Uterus (tissue), 4 donors: Measurements from ENCODE around the gene ZNF668. TPM values are rescaled to one million over a fixed set of nuclear protein-coding genes. Genes with fewer than 3 reads are reported as not detected.

ENCODE experiments used
- DNase-seq, 2 donors: peaks; one replicate each; pipeline ENCODE4 v3.0.0-alpha.2; 2019 to 2020
- H3K27ac ChIP-seq, 2 donors: fragments of 200-600 bp; sonication (generic); 1 replicate in 1 of 2; 2 replicates in 1 of 2; pipeline ENCODE4 v1.5.1; 2016 to 2018
- H3K27me3 ChIP-seq, 2 donors: fragments of 200-600 bp; sonication (generic); one replicate each; pipeline ENCODE4 v1.5.1; 2018 to 2019; ENCODE audit warnings: control low read depth in 1 of 2
- H3K36me3 ChIP-seq, 2 donors: fragments of 200-600 bp; sonication (generic); one replicate each; pipeline ENCODE4 v1.5.1; 2019; ENCODE audit warnings: control low read depth in 1 of 2
- H3K4me1 ChIP-seq, 2 donors: fragments of 200-600 bp; sonication (generic); one replicate each; pipeline ENCODE4 v1.5.1; 2018 to 2019; ENCODE audit warnings: control low read depth in 1 of 2
- H3K4me3 ChIP-seq, 2 donors: fragments of 200-600 bp; sonication (generic); 1 replicate in 1 of 2; 2 replicates in 1 of 2; pipeline ENCODE4 v1.5.1; 2018 to 2019; ENCODE audit warnings: mild to moderate bottlenecking in 1 of 2
- H3K9me3 ChIP-seq, 2 donors: fragments of 200-600 bp; sonication (generic); one replicate each; pipeline ENCODE4 v1.5.1; 2019; ENCODE audit warnings: control low read depth in 1 of 2
- CTCF ChIP-seq, 4 experiments: fragments of 200-600 bp in 2 of 4; fragments of 450-650 bp in 2 of 4; sonication (generic) in 2 of 4; IDR thresholded peaks; one replicate each; pipeline ENCODE4 v1.5.1; 2016 to 2019; ENCODE audit warnings: antibody characterized with exemption in 4 of 4, mild to moderate bottlenecking in 2 of 4, moderate library complexity in 1 of 4
- POLR2A ChIP-seq, 2 donors: fragments of 450-650 bp; IDR thresholded peaks; one replicate each; pipeline ENCODE4 v1.6.1; 2016; ENCODE audit warnings: antibody characterized with exemption in 2 of 2, mild to moderate bottlenecking in 1 of 2, moderate library complexity in 1 of 2
- intact Hi-C: fragments of 100-400 bp; cut with DNase I; formaldehyde crosslinking; loops from one replicate; pipeline ENCODE4 v1.15.1; 2023; ENCODE audit warnings: low total_unique reads
- total RNA-seq, 4 donors: library from RNA; depleted of rRNA in 3 of 4; stranded (reverse); fragments of >200 nt in 3 of 4; gene quantifications; one replicate each; pipeline versions ENCODE4 v1.1.0 to v1.2.4, GENCODE V29; 2014 to 2023
- donor health status: DM: yes; HTN: yes; CAD: no.

ZNF668 gene
- total RNA-seq, 4 donors from 2014 or later: 4.4 to 20.6 (median 6.4) TPM

- intact Hi-C loops: no loop called here
- H3K36me3 ChIP-seq: no peaks in the 10 kb centered on the region
- no peaks in the 10 kb centered on the region for H3K9me3 ChIP-seq
- H3K27me3 ChIP-seq: no peaks in the 10 kb centered on the region
- peak within 1 kb of the TSS; percentile 62 to 65 for H3K4me3 ChIP-seq
- H3K4me1 ChIP-seq: peaks cover 0 to 3% of the 10 kb centered on the region in 2 donors
- TF ChIP-seq POLR2A (IDR thresholded peaks at IDR 0.05) (peak; percentile 60), CTCF (IDR thresholded peaks at IDR 0.05) (peak in 1 of 4 experiments; percentile 35)
- H3K27ac ChIP-seq: peak within 1 kb of the TSS; percentile 69 to 89
- peak; percentile 94 to 95 for DNase-seq
Measured at GRCh38 chr16:31094424-31095120, 20.5 kb upstream of the ZNF668 start, which contains the start of gene VKORC1. TSS of gene VKORC1 (minus strand) at chr16:31094797. CDS start at chr16:31094729, 68 bp downstream.

- intact Hi-C loops: no loop called here
- Histone ChIP-seq H3K27ac (peak overlapping the region; percentile 69 to 89), H3K4me3 (peak overlapping the region; percentile 62 to 65), H3K9me3 (no peaks in the 10 kb centered on the region), H3K27me3 (no peaks in the 10 kb centered on the region), H3K4me1 (peaks cover 0 to 3% of the 10 kb centered on the region in 2 donors), H3K36me3 (no peaks in the 10 kb centered on the region)
- no peak for DNase-seq
- TF ChIP-seq POLR2A (IDR thresholded peaks at IDR 0.05) (no peak), CTCF (IDR thresholded peaks at IDR 0.05) (no peak)
Measured at GRCh38 chr16:31094088-31094423, 20.0 kb upstream of the ZNF668 start.

GRCh38 chr16:31093132-31093703 is 19.2 kb upstream of the ZNF668 start:
- no peak for DNase-seq

GRCh38 chr16:31092330-31092729 is 18.3 kb upstream of the ZNF668 start:
- Histone ChIP-seq H3K36me3 (no peaks in the 10 kb centered on the region), H3K27me3 (no peaks in the 10 kb centered on the region), H3K9me3 (no peaks in the 10 kb centered on the region), H3K27ac (no peak overlapping the region), H3K4me1 (peaks cover 0 to 3% of the 10 kb centered on the region in 2 donors), H3K4me3 (no peak overlapping the region)
- DNase-seq: no peak
- TF ChIP-seq CTCF (IDR thresholded peaks at IDR 0.05) (no peak), POLR2A (IDR thresholded peaks at IDR 0.05) (no peak)
- intact Hi-C loops: no loop called here

More at GRCh38 chr16:31093132-31093703, 19.2 kb upstream of the ZNF668 start:
- Histone ChIP-seq H3K4me1 (peaks cover 0 to 3% of the 10 kb centered on the region in 2 donors), H3K27ac (peak overlapping the region in 1 of 2 donors; percentile 89), H3K4me3 (peak overlapping the region in 1 of 2 donors; percentile 65), H3K27me3 (no peaks in the 10 kb centered on the region), H3K36me3 (no peaks in the 10 kb centered on the region), H3K9me3 (no peaks in the 10 kb centered on the region)
- no peak for TF ChIP-seq POLR2A (IDR thresholded peaks at IDR 0.05)
- no peak for TF ChIP-seq CTCF (IDR thresholded peaks at IDR 0.05)
- intact Hi-C loops: no loop called here

- no peak overlapping the region for H3K4me3 ChIP-seq
- H3K9me3 ChIP-seq: no peaks in the 10 kb centered on the region
- H3K36me3 ChIP-seq: no peaks in the 10 kb centered on the region
- intact Hi-C loops: no loop called here
- H3K27me3 ChIP-seq: no peaks in the 10 kb centered on the region
- H3K27ac ChIP-seq: no peak overlapping the region
- peaks cover 0 to 3% of the 10 kb centered on the region in 2 donors for H3K4me1 ChIP-seq
- TF ChIP-seq CTCF (IDR thresholded peaks at IDR 0.05) (no peak), POLR2A (IDR thresholded peaks at IDR 0.05) (no peak)
- no peak for DNase-seq
Measured at GRCh38 chr16:31090540-31090939, 16.5 kb upstream of the ZNF668 start.
